GM18861 (cell line): ENCODE results near the gene LINS1.
"Not testable (repeated sequence)": the region's sequence is repeated elsewhere in the genome, so short reads cannot be mapped to it uniquely, and the experiment has no call there.

Experiments used
- ATAC-seq: cut with Tn5 transposase; IDR thresholded peaks from one replicate; pipeline ENCODE4 v1.9.1; 2021; ENCODE audit not compliant: unreplicated experiment

Gene LINS1

GRCh38 chr15:100602823-100603393 is 924 bp upstream of the LINS1 start:
- ATAC-seq = peak; percentile 30

GRCh38 chr15:100601617-100602063 is 344 bp downstream of the LINS1 start:
- no peak for ATAC-seq

GRCh38 chr15:100601163-100601562 is 821 bp downstream of the LINS1 start:
- no peak for ATAC-seq

GRCh38 chr15:100598655-100599054 is 3.3 kb downstream of the LINS1 start:
- no peak for ATAC-seq

- no peak for ATAC-seq
These were observed 4.1 kb downstream of the LINS1 start for GRCh38 chr15:100597862-100598261.

GRCh38 chr15:100596792-100597191 is 5.2 kb downstream of the LINS1 start:
- peak; percentile 74 for ATAC-seq

GRCh38 chr15:100595964-100596363 is 6.0 kb downstream of the LINS1 start:
- ATAC-seq = no peak

- ATAC-seq = no peak
These were observed 8.6 kb downstream of the LINS1 start for GRCh38 chr15:100593431-100593830.

GRCh38 chr15:100592898-100593297 is 9.1 kb downstream of the LINS1 start:
- no peak for ATAC-seq

- no peak for ATAC-seq
These were observed 10.1 kb downstream of the LINS1 start for GRCh38 chr15:100591835-100592234.

GRCh38 chr15:100591163-100591562 is 10.8 kb downstream of the LINS1 start:
- ATAC-seq = not testable (repeated sequence)

GRCh38 chr15:100588638-100589242 is 13.2 kb downstream of the LINS1 start:
- no peak for ATAC-seq

- ATAC-seq = no peak
These were observed 21.6 kb downstream of the LINS1 start for GRCh38 chr15:100580414-100580813.

GRCh38 chr15:100573526-100573925 is 28.5 kb downstream of the LINS1 start:
- ATAC-seq = no peak

- ATAC-seq = no peak
These were observed 29.5 kb downstream of the LINS1 start for GRCh38 chr15:100572362-100572983.

GRCh38 chr15:100571592-100572167 is 30.3 kb downstream of the LINS1 start:
- no peak for ATAC-seq

- ATAC-seq = no peak
These were observed 31.2 kb downstream of the LINS1 start for GRCh38 chr15:100570735-100571313.

- ATAC-seq = no peak
These were observed 31.7 kb downstream of the LINS1 start for GRCh38 chr15:100570275-100570674.

GRCh38 chr15:100569391-100569790 is 32.6 kb downstream of the LINS1 start:
- no peak for ATAC-seq

- no peak for ATAC-seq
These were observed 34.9 kb downstream of the LINS1 start for GRCh38 chr15:100566850-100567628.

- no peak for ATAC-seq
These were observed 36.4 kb downstream of the LINS1 start for GRCh38 chr15:100565591-100565990.
